ENCODE measurements around the gene PACRG.

PACRG gene

GRCh38 chr6:162770136-162770535 lies 42.4 kb downstream of the PACRG start:
- TF ChIP-seq CTCF (IDR thresholded peaks at IDR 0.05; ENCODE audit: low read length, missing control alignments): no peak
- H3K4me3 ChIP-seq (replicated peaks; ENCODE audit: low read depth, low read length): no peak overlapping the region
- DNase-seq (ENCODE audit: low read depth): no peak

DNA sequence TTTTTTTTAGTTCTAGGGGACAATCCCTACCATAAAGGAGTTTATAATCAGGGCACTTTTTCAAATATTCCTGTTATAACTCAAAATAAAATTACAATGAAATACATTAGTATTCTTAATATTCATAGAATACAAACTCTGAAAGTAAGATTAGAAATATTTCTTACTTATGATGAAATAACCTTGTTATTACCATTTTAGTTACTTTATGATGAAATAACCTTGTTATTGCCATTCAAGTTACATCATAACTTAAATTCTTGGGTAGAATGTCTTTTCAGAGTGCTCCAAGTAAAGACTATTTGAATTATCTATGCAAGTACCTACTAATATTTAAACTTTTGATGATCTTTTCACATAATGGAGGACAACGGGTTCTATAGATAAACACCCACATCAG lies 43.2 kb downstream of the PACRG start:
- no peak for DNase-seq (ENCODE audit: low read depth)
- no peak overlapping the region for H3K4me3 ChIP-seq (replicated peaks; ENCODE audit: low read depth, low read length)
- TF ChIP-seq CTCF (IDR thresholded peaks at IDR 0.05; ENCODE audit: low read length, missing control alignments): no peak

DNA sequence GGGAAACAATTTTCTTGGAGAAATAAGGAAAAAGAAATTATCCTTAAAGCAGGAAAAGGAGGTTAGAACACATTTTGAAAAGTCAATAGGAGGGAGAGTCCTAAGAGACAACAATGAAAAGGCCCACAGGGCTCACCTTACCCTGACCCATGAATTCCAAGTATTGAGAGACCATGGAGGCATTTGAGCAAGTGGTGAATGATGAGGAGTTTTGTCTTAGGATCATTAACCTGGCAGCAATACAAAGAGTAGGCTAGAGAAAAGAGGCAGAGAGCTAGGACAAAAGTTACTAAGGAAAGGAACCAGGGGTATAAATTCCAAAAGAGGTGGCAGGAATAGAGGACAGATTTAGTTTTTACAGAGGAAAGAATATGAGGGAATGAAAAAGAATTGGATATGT lies 44.7 kb downstream of the PACRG start:
- no peak overlapping the region for H3K4me3 ChIP-seq (replicated peaks; ENCODE audit: low read depth, low read length)
- TF ChIP-seq CTCF (IDR thresholded peaks at IDR 0.05; ENCODE audit: low read length, missing control alignments): no peak
- DNase-seq (ENCODE audit: low read depth): no peak

- no peak for DNase-seq (ENCODE audit: low read depth)
- H3K4me3 ChIP-seq (replicated peaks; ENCODE audit: low read depth, low read length): no peak overlapping the region
- no peak for TF ChIP-seq CTCF (IDR thresholded peaks at IDR 0.05; ENCODE audit: low read length, missing control alignments)
Observed at GRCh38 chr6:162773996-162774395, 46.2 kb downstream of the PACRG start.

GRCh38 chr6:162777091-162777490 lies 49.3 kb downstream of the PACRG start:
- no peak for TF ChIP-seq CTCF (IDR thresholded peaks at IDR 0.05; ENCODE audit: low read length, missing control alignments)
- no peak for DNase-seq (ENCODE audit: low read depth)
- no peak overlapping the region for H3K4me3 ChIP-seq (replicated peaks; ENCODE audit: low read depth, low read length)

GRCh38 chr6:162778603-162779002 lies 50.8 kb downstream of the PACRG start:
- H3K4me3 ChIP-seq (replicated peaks; ENCODE audit: low read depth, low read length): no peak overlapping the region
- TF ChIP-seq CTCF (IDR thresholded peaks at IDR 0.05; ENCODE audit: low read length, missing control alignments): no peak
- DNase-seq (ENCODE audit: low read depth): no peak

DNA sequence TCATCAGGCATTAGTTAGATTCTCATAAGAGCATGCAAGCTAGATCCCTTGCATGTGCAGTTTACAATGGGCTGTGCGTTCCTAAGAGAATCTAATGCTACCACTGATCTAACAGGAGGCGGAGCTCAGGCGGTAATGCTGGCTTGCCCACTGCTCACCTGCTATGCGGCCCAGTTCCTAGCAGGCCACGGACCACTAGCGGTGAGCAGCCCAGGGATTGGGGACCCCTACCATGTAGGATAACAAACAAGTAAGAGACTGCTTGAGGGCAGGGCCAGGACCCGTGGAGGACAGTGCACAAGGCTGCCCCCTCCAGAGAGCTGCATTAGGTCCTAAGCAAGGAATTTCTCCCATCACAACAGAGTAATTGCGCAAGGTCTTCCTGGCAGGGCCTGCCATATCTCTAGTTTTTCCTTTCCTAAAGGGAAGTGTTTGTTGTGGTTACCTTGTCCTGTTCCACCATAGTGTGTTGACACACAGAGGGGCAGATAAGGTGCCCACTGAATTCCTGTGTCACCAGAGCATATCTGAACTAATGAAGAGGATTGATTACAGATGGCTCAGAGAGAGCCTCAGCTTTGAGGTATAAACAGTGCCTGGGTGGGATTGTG lies 58.0 kb downstream of the PACRG start:
- no peak overlapping the region for H3K4me3 ChIP-seq (replicated peaks; ENCODE audit: low read depth, low read length)
- no peak for TF ChIP-seq CTCF (IDR thresholded peaks at IDR 0.05; ENCODE audit: low read length, missing control alignments)
- DNase-seq (ENCODE audit: low read depth): peak; percentile 2
